Hepatocyte (in vitro differentiated cells): ENCODE data around the gene GPX4.

ENCODE experiments used
- EZH2 ChIP-seq: fragments of 200-600 bp; sonication (generic); IDR thresholded peaks from 2 replicates; pipeline ENCODE4 v1.6.1; 2016; ENCODE audit warnings: antibody characterized with exemption, mild to moderate bottlenecking, borderline replicate concordance
- EZH2phosphoT487 ChIP-seq: fragments of 200-600 bp; sonication (generic); IDR thresholded peaks from one replicate; pipeline ENCODE4 v1.6.1; 2018; ENCODE audit warnings: antibody characterized with exemption, mild to moderate bottlenecking, low read depth, moderate library complexity; ENCODE audit not compliant: unreplicated experiment, severe bottlenecking
- TF ChIP-seq, protein P1 (sequence below): fragments of 200-600 bp; sonication (generic); IDR thresholded peaks from 2 replicates; pipeline ENCODE4 v1.5.1; 2016; ENCODE audit warnings: antibody characterized with exemption, mild to moderate bottlenecking; ENCODE audit not compliant: poor library complexity

DNA sequence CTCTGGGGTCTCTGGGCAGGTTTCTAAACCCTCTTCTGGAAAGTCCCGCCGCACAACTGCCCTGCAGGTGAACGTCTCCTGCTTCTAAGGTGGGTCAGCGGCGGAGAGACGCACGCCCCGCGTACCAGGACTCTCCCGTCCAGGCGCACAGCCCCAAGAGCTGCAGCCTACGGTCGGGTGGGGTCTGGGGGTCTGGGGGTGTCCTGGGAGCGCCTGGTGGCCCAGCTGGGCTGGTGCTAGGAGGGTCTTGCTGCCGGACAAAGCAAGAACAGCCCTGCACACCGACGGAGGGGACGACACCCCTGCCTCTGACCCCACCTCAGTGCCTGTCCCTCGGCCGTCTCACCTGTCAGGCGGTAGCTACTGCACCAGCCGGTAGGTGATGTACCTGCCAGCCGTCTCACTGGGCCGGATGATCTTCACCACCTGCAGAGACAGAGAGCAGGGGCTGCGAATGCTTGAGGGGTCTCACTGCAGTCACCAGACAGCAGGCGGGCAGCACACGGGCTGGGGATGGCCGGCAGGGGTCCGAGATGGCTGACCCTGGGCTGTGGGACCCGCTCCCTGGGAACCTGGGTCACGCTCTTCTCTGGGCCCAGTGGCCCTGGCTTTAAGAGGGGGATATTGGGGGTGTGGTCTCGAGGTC, 14.5 kb upstream of the GPX4 start:
- TF ChIP-seq, protein P1, sequence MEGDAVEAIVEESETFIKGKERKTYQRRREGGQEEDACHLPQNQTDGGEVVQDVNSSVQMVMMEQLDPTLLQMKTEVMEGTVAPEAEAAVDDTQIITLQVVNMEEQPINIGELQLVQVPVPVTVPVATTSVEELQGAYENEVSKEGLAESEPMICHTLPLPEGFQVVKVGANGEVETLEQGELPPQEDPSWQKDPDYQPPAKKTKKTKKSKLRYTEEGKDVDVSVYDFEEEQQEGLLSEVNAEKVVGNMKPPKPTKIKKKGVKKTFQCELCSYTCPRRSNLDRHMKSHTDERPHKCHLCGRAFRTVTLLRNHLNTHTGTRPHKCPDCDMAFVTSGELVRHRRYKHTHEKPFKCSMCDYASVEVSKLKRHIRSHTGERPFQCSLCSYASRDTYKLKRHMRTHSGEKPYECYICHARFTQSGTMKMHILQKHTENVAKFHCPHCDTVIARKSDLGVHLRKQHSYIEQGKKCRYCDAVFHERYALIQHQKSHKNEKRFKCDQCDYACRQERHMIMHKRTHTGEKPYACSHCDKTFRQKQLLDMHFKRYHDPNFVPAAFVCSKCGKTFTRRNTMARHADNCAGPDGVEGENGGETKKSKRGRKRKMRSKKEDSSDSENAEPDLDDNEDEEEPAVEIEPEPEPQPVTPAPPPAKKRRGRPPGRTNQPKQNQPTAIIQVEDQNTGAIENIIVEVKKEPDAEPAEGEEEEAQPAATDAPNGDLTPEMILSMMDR, result no peak
- TF ChIP-seq EZH2phosphoT487 (no peak), EZH2 (no peak)
